Epithelial cell of esophagus (primary cell): ENCODE results near the gene METTL17.

ENCODE experiments used
- DNase-seq: peaks from one replicate; pipeline ENCODE4 v3.0.0; 2010; ENCODE audit warnings: low read depth
- H3K4me3 ChIP-seq: 2 replicates; pipeline ENCODE4 v1.5.1; 2011; ENCODE audit warnings: mild to moderate bottlenecking, low read length, control low read depth
- TF ChIP-seq, protein P1 (sequence below): IDR thresholded peaks from 2 replicates; pipeline ENCODE4 v1.5.1; 2011; ENCODE audit warnings: low read depth, mild to moderate bottlenecking, low read length, control low read depth, inconsistent platforms; ENCODE audit not compliant: insufficient read depth; ENCODE audit errors: missing control alignments

The METTL17 gene

DNA sequence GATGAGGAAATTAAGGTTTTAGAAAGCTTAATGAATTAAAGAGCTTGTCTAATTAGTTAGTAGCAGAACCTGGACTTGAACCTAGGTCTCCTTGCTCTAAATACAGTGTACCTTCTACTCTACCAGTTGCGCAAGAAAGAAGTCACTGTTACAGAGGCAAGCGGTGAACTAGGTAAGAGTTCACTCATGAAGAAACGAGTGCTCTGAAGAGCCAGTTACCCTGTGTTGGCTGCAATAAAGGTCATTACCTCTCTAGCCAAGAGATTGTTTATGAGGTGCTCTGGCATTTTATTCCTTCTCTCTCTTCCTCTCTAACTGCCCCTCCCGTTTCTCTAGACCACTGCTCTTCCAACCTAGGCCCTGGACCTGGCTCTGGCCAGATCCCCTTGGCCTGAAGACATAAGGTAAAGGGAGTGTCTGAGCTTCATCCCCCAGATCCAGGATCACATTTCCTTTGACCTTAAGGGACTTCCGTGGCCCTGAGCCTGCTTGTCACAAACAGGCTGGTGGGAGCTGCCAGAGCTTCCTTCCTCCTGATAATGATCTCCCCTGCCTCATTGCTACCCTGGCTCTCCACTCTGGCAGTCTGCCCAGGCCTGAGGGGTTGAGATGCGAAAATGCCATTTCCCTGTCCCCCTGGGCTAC is 54.3 kb downstream of the METTL17 start:
- no peak overlapping the region for H3K4me3 ChIP-seq
- no peak for DNase-seq
- TF ChIP-seq, protein P1, sequence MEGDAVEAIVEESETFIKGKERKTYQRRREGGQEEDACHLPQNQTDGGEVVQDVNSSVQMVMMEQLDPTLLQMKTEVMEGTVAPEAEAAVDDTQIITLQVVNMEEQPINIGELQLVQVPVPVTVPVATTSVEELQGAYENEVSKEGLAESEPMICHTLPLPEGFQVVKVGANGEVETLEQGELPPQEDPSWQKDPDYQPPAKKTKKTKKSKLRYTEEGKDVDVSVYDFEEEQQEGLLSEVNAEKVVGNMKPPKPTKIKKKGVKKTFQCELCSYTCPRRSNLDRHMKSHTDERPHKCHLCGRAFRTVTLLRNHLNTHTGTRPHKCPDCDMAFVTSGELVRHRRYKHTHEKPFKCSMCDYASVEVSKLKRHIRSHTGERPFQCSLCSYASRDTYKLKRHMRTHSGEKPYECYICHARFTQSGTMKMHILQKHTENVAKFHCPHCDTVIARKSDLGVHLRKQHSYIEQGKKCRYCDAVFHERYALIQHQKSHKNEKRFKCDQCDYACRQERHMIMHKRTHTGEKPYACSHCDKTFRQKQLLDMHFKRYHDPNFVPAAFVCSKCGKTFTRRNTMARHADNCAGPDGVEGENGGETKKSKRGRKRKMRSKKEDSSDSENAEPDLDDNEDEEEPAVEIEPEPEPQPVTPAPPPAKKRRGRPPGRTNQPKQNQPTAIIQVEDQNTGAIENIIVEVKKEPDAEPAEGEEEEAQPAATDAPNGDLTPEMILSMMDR = no peak
